ENCODE results near the gene CABP7.

The CABP7 gene

DNA sequence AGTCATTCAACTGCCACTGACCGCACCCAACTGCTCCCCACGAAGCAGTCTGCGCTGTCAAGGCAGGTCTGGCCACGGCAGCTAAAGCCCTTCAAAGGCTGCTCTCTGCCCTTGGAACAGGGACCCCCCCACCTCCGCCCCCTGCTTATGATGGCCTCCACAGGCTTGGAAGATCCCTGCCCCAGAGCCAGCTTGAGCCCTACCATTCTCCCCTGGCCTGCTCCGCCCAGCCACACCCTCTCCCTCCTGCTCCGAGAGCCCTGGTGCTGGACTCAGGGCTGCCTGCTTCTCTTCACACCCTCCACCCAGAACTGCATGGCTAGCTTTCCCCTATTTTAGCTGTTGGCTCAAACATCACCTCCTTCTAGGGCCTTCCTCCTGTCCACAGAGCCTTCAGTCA lies 28.0 kb downstream of the CABP7 start:
- peaks cover 21% of the 10 kb centered on the region for H3K4me1 Mint-ChIP-seq
- H3K4me3 Mint-ChIP-seq, result no peak overlapping the region
- no peaks in the 10 kb centered on the region for H3K27me3 Mint-ChIP-seq (ENCODE audit: low read depth, poor library complexity)
- peaks cover 5% of the 10 kb centered on the region for H3K36me3 Mint-ChIP-seq (ENCODE audit: low read depth)
- TF ChIP-seq, protein P1, sequence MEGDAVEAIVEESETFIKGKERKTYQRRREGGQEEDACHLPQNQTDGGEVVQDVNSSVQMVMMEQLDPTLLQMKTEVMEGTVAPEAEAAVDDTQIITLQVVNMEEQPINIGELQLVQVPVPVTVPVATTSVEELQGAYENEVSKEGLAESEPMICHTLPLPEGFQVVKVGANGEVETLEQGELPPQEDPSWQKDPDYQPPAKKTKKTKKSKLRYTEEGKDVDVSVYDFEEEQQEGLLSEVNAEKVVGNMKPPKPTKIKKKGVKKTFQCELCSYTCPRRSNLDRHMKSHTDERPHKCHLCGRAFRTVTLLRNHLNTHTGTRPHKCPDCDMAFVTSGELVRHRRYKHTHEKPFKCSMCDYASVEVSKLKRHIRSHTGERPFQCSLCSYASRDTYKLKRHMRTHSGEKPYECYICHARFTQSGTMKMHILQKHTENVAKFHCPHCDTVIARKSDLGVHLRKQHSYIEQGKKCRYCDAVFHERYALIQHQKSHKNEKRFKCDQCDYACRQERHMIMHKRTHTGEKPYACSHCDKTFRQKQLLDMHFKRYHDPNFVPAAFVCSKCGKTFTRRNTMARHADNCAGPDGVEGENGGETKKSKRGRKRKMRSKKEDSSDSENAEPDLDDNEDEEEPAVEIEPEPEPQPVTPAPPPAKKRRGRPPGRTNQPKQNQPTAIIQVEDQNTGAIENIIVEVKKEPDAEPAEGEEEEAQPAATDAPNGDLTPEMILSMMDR (IDR thresholded peaks at IDR 0.05), result no peak
- no peak overlapping the region for H3K27ac Mint-ChIP-seq
- DNase-seq, result no peak
- no peaks in the 10 kb centered on the region for H3K9me3 Mint-ChIP-seq

DNA sequence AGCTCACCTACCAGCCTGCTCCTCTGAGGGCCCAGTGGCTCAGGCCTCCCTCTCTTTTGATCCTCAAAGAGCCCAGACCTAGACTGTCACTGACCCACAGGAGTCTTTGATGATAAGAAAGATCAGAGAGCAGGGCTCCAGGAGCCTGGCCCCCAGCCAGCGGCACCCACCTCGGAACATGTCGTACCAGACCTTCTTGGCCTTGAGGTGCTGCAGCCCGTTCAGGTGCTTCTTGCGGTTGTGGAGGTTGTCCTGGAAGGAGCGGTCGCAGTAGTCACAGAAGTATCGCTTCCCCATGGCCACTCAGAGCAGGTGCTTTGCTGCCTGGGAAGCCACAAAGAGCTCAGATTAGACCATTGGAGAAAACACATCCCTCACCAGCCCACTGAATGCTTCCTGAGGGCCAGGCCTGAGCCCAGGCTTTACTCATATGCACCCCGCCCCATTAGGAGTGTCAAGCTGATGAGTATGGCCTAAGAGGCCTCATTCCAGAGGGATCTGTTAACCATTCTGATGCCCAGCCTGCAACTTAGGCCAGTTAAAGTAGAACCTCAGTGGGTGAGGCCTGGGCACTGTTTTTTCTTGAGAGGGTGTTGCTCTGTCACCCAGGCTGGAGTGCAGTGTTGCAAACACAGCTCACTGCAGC lies 28.6 kb downstream of the CABP7 start:
- H3K4me3 Mint-ChIP-seq, result no peak overlapping the region
- H3K27ac Mint-ChIP-seq, result no peak overlapping the region

DNA sequence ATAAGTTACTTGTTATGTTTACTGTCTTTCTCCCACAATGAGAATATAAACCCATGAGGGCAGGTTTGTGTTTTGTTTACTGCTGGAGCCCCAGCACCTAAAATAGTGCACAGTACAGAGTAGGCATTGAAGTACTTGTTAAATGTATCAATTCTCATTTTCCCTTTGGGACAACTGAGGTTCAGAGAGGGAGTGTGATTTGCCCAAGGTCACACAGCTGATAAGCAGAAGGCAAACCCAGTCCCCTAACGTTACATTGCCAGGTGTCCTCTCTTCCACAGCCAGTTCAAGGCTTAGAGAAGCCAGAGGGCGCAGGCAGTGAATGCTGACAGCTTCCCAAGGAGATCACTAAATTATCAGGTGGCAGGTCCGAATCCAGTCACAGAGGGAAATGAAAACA lies 30.2 kb downstream of the CABP7 start:
- H3K4me3 Mint-ChIP-seq, result no peak overlapping the region
- TF ChIP-seq, protein P1 (IDR thresholded peaks at IDR 0.05), result no peak

More for the DNA sequence above, 28.6 kb downstream of the CABP7 start:
- Mint-ChIP-seq H3K36me3 (ENCODE audit: low read depth) (peaks cover 5% of the 10 kb centered on the region), H3K4me1 (peaks cover 21% of the 10 kb centered on the region), H3K9me3 (no peaks in the 10 kb centered on the region), H3K27me3 (ENCODE audit: low read depth, poor library complexity) (no peaks in the 10 kb centered on the region)
- no peak for DNase-seq
- TF ChIP-seq, protein P1 (IDR thresholded peaks at IDR 0.05), result no peak

DNA sequence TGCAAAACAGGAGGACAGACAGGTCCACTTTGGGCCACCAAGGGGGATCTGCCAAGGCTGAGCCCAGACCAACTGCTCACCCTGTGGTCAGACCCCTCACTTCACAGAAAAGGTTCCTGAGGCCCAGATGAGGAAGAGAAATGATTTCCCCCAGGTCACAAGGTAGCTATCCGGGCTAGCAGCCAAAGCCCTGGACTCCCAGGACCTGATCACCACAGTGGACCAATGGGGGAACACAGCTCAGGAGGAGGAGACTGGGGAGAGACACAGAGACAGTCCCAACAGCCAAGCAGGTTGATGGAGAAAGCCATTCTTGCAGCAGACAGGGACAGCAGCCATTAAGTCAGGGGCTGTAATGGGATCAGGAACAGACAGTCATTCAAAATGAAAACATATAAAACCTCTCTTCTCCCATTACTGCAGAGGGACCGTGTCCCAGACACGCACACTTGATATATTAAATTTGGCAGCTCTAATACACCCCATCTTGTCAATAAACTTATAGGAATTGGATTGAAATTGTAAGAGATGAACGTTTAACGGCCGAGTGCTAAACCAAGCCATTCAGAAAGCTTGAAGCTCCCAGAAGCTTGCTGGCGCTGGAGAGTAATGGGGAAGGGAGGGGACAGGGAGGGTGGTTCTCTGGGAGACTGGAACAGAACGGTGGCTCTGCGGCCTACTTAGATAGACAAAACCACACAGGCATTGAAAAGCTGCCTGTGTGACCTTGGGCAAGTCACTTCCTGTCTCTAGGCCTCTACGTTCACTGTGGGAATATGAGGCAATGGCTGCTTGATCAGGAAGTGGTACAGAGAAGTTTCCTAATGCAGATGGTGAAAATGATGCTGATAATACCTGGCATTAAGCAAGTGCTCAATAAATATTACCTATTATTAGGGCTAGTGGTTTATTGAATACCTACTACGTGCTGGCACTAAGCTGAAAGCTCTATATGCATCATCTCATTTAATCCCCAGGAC lies 31.0 kb downstream of the CABP7 start:
- Mint-ChIP-seq H3K27me3 (ENCODE audit: low read depth, poor library complexity) (no peaks in the 10 kb centered on the region), H3K4me3 (no peak overlapping the region), H3K9me3 (no peaks in the 10 kb centered on the region), H3K4me1 (peaks cover 11% of the 10 kb centered on the region), H3K36me3 (ENCODE audit: low read depth) (no peaks in the 10 kb centered on the region), H3K27ac (no peak overlapping the region)
- TF ChIP-seq, protein P1 (IDR thresholded peaks at IDR 0.05), result no peak
- no peak for DNase-seq

More for the DNA sequence above, 30.2 kb downstream of the CABP7 start:
- no peak overlapping the region for H3K27ac Mint-ChIP-seq
- DNase-seq, result no peak
- no peaks in the 10 kb centered on the region for H3K9me3 Mint-ChIP-seq
- peaks cover 5% of the 10 kb centered on the region for H3K36me3 Mint-ChIP-seq (ENCODE audit: low read depth)
- H3K4me1 Mint-ChIP-seq, result peaks cover 17% of the 10 kb centered on the region
- no peaks in the 10 kb centered on the region for H3K27me3 Mint-ChIP-seq (ENCODE audit: low read depth, poor library complexity)

DNA sequence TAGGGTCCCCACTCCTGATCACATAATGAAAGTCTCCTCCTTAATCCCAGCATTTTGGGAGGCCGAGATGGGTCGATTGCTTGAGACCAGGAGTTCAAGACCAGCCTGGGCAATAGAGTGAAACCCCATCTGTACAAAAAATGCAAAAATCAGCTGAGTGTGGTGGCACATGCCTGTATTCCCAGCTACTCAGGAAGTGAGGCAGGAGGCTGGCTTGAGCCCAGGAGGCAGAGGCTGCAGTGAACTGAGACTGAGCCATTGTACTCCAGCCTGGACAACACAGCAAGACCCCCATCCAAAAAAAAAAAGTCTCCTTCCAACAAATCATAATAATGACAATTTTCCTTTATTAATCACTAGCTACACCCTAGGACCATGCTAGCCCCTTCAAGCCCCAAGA lies 31.9 kb downstream of the CABP7 start:
- TF ChIP-seq, protein P1 (IDR thresholded peaks at IDR 0.05), result no peak
- DNase-seq, result no peak
- Mint-ChIP-seq H3K4me1 (peaks cover 11% of the 10 kb centered on the region), H3K4me3 (no peak overlapping the region), H3K9me3 (no peaks in the 10 kb centered on the region), H3K27me3 (ENCODE audit: low read depth, poor library complexity) (no peaks in the 10 kb centered on the region), H3K27ac (no peak overlapping the region), H3K36me3 (ENCODE audit: low read depth) (no peaks in the 10 kb centered on the region)
